ENCODE results near the gene MAGED2.
"Not testable (repeated sequence)": the region's sequence is repeated elsewhere in the genome, so short reads cannot be mapped to it uniquely, and the experiment has no call there.

Gene MAGED2

DNA sequence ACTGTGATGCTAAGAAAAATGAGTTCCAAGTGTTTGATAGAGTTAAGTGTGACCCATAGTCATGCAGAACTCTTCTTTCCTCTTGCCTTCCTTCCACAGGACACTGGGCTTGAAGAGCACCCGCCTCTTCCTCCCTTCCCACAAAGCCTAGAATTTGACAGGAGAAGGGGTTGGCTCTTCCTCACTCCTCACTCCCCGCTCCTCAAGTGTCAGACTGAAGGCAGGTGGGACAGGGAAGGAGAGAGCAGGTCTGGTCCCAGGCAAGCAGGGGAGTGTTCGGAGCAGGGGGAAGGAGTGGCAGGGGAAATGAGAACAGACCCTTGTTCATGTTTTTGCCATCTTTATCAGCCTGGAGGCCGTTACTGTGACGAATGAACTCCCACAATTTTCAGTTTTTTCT is 10.7 kb downstream of the MAGED2 start:
- DNase-seq (ENCODE audit: low read depth in 2 of 2), result no peak

DNA sequence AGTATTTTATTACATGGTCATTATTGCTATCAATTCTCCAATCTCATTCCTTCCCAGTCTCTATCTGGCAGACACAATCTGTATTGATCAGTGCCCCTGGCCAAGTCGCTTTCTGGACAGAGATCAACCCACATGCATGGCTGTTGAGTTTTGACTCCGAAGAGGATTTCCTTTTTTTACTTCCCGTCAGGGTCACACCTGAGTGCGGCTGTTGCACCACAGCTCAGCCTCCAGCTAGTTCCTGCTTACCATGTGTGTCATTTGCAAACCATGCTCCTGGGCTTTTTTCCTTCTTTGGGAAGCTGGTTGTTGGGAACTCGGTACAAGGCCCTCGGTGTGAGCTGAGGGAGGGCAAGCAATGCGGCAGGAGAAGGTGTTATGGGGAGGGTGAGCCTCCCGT is 11.7 kb downstream of the MAGED2 start:
- no peak for DNase-seq (ENCODE audit: low read depth in 2 of 2)

DNA sequence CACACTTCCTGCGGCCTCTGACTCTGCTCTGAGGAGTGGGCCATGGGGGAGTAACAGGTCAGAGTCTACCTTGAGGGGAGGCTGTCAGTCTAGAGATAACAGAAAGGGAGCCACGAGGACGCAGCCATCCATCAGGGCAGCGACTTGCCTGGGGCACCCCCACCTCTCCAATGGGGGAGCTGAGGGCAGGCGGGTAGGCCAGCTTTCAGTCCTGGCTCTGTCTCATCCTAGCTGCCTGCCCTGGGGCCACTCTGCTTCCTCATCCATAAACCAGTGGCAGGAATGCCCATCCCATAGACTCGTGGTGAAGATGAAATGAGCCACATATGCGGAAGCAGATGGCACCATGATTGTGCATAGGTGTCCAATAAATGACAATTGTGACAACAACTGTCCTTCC is 13.2 kb downstream of the MAGED2 start:
- no peak for DNase-seq (ENCODE audit: low read depth in 2 of 2)

DNA sequence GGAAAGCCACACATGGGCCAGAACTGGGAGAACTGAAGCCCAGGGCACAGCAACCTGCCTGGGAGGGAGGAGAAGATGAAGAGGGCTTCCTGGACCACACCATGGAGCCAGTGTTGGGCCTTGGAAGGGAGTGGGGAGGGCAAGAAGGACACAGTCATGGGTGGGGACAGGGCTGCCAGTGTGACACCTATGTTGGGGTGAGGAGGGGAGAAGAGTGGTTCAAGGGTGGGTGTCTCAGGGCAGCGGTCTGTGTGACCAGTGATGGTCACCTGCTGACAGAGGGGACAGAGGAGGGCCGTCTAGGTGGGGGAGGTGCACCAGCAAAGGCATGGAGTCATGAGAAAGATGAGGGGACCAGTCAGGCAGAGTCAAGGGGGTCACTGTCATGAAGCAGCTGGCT is 13.8 kb downstream of the MAGED2 start:
- no peak for DNase-seq (ENCODE audit: low read depth in 2 of 2)

DNA sequence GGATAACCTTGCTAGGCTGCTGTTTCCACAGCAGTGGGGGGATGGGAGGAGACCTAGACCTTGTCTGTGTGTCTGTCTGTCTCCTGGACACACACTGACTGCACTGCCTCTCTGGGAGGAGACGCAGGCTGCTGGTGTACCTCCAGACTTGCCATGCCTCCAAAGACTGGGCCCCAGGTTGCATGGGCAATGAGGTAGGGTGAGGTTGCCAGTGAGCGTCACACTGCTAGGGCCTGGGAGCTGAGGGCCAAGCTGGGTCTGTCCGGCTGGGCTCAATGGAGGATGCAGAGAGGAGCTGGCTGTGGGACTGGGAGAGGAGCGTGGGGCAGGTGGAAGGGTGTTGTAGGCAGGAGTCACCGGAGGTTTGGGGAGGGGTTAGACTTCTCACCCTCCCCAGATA is 16.6 kb downstream of the MAGED2 start:
- DNase-seq (ENCODE audit: low read depth in 2 of 2), result no peak

DNA sequence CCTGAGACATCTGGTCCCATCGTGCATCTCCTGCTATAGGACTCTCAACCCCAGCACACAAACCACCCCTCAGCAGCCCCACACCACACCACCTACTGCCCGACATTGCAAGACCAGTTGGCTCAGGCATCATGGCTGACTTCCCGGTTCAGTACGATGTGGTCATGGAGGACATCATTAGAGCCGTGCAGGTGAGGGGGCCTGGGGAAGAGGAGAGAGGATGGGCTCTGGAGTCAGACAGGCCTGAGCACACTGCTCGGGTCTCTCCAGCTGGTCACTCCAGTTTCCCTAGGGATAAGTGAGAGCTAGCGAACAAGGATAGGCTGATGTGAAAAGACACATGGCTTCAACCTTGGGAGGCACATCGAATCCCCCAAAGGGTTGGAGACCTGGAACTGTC is 17.2 kb downstream of the MAGED2 start:
- DNase-seq (ENCODE audit: low read depth in 2 of 2), result no peak

DNA sequence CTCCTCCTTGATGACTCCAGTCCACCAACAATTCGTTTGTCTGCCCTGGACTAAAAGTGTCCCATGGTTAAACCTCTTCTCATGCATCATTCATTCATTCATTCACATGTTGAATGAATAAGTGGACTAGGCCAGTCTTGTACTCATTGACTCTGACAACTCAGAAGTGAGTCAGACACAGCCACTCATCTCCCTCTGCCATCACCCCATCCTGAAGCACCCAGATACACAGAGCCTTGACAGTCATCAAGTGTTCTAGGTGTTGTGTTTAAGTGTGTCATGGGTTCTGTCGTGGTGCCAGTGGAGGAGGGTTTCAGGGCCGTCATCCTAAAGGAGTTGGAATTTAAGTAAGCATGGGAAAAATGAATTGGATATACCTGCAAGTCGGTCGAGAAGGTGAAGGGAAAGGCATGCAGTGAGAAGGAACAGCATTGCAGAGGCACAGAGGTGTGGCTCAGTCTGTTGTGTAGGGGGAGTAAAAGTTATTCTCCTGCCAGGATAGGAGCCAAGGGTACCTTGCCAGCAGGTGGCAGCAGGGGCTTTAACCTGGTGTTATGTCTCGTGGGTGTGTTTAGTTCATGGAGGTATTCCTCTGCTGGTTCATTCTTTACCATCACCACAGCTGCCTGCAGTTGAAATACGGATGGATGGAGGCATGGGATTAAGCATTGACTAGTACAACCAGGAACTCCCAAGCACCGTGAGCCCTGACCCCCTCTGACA is 18.3 kb downstream of the MAGED2 start:
- DNase-seq (ENCODE audit: low read depth in 2 of 2), result no peak

DNA sequence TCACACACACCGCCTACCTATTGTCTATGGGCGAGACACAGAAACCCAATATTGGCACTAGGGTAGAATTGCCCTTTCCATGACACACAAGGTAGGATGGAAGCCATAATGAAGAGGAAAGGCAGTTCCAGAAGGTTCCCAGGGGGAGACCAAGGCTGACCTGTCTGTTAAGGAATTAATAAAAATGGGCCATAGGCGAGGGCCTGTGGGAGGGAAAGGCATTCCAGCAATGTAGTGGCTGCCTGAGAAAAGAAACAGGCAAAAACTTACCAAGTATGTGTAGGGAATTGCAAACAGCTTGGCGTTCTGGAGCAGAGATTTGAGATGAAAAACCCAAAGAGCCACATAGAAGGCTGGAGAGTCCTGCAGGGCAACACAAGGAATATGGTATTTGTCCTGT is 19.1 kb downstream of the MAGED2 start:
- no peak for DNase-seq (ENCODE audit: low read depth in 2 of 2)

DNA sequence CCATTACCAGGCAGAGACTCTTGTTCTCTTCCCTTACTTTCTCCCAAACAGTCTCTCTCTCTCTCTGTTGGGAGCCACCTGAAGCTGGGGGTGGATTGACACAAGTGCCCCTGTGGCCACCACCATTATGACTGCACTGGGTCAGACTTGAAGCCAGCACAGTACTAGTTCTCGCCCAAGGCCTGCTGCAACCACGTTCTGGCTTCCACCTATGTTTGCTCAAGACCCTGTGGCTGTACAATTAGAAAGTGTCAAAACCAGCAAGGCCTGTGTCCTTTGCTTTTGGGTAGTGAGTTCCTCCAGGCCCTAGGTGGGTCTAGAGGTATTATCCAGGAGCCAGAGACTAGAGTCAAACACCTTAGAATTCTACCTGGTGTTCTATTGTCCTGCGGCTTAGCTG is 31.0 kb downstream of the MAGED2 start:
- no peak for DNase-seq (ENCODE audit: low read depth in 2 of 2)

DNA sequence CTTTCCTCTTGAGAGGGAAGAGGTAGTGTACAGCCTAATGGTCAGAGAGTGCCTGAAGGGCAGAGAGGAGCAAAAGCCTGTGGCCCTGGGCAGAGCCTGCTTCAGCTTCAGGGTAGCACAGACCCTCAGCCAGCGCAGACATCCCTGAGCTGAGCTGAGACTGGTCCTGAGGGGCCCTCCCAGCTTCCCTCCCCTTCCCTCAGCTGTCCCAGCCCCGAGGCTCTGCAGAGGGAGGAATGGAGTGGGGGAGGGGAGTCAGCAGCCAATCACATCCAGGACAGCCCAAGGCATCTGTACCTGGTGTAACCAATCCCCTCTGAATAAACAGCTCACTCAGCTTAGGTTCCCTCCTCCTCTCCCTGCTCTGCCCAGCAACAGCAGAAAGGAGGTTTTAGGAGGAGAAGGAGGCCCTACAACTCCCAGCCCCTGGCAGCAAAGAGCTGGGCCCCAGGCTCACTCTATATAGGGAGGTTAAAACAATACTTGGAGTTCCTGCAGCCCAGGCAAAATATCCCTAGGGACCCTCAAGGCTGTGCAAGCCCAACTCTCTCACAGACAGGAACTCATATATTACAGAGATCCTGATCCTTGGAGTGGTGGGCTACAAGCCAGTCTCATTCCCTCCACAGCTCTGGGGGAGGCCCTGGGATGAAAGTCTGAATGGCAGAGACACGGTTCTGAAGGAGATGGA is 33.8 kb downstream of the MAGED2 start:
- DNase-seq (ENCODE audit: low read depth in 2 of 2), result not testable (repeated sequence)

DNA sequence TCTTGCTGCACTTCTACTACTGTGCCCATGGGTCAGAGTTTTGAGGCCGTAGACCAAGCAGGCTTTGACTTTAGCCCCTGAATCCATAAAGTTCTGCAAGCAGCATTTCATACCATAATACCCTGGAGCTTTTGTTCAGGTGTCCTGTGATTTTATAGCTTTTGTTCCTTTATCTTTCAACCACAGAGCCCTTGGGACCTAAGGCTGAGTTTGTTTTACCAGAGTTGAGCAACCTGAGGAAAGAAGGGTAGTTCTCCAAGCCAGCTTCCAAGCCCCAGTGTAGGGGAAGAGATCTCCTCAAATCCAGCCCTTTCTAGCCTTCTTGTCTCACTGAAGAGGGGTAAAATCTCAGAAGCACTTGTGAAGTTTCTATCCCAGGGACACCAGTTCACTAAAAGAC is 35.1 kb downstream of the MAGED2 start:
- DNase-seq (ENCODE audit: low read depth in 2 of 2), result no peak

DNA sequence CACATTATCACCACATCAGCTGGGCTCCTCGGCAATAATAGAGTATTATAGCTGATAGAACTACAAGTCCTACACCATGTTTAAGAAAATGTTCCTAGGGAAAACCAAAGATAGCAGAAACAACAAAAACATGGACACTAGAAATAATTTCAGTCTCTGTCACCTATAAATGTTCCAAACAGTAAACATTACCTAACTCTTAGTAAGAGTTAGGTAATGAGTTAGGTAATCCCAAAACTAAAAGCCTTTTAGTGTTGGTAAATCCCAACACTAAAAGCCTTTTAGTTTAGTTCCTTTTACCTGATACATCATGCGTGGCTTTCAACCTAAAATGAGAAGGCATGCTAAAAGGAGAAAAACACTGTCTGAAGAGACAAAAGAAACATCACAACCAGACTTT is 35.5 kb downstream of the MAGED2 start:
- DNase-seq (ENCODE audit: low read depth in 2 of 2), result no peak

DNA sequence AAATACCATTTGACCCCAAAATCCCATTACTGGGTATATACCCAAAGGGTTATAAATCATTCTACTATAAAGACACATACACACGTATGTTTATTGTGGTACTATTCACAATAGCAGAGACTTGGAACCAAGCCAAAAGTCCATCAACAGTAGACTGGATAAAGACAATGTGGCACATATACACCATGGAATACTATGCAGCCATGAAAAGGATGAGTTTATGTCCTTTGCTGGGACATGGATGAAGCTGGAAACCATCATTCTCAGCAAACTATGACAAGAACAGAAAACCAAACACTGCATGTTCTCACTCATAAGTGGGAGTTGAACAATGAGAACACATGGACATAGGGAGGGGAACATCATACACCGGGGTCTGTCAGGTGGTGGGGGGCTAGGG is 40.2 kb downstream of the MAGED2 start:
- DNase-seq (ENCODE audit: low read depth in 2 of 2), result not testable (repeated sequence)

DNA sequence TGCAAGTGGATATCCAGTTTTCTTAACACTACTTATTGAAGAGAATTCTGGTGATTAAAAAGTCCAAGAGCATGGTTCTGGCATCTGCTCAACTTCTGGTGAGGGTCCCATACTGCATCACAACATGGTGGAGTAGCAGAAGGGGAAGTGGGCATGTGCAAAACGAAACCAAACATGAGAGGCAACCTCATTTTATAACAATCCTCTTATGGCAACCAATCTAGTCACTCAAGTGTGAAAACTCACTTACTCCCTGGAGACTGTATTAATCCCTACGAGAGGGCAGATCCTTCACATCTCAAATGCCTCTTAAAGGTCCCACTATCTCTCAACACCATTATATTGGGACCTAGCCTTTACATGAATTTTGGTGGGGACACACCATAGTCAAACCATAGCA is 57.7 kb downstream of the MAGED2 start:
- DNase-seq (ENCODE audit: low read depth in 2 of 2), result no peak

Measured in activated CD4-positive, alpha-beta T cell treated with anti-CD3 and anti-CD28 coated beads for 24 hours (primary cell).